Measurements from ENCODE around the gene C5AR2. TPM values are rescaled to one million over a fixed set of nuclear protein-coding genes. Genes with fewer than 3 reads are reported as not detected.

The C5AR2 gene
- polyA plus RNA-seq, 1 donor (not counting 4 experiments of a cell fraction or from before 2014, with no cell fraction given), result not detected

DNA sequence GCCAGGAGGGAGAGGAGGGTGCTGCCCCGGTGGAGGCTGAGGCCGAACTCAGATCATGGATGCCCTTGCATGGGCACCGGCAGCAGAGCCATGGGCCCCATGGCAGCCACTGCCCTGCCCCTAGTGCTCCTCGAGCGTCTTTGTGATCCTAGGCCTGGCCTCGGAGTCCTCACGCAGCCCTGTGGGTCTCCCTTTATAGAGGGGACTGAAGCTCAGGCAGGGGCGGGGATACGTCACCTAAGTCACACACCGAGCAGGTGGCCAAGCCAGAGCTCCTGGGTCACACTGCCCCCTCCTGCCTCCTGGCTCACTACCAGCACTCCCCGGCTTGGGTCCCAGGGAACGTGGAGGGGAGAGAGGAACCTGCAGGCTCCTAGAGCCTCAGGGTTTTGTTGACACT lies 45.8 kb downstream of the C5AR2 start:
- no peaks in the 10 kb centered on the region for H3K9me3 ChIP-seq (ENCODE audit: control insufficient read depth, low read depth, low read length)
- no peak for FAIRE-seq
- H3K9me1 ChIP-seq (ENCODE audit: control insufficient read depth, extremely low read depth, insufficient read depth, low read length), result no peaks in the 10 kb centered on the region
- H3K36me3 ChIP-seq (ENCODE audit: control insufficient read depth in 2 of 2, extremely low read depth in 1 of 2, insufficient read depth in 2 of 2, low read length in 2 of 2), result peaks cover 33 to 53% of the 10 kb centered on the region in 2 experiments
- H4K20me1 ChIP-seq (ENCODE audit: control insufficient read depth, extremely low read depth, insufficient read depth, low read length), result no peaks in the 10 kb centered on the region
- no peak for DNase-seq (ENCODE audit: low read depth, low spot score)
- no peak overlapping the region for H3K27ac ChIP-seq (ENCODE audit: control insufficient read depth, insufficient read depth, low read length)
- dilution Hi-C loops (cut with MboI; ENCODE audit: extremely low pct_ligation_motif_present, low sequenced_read_pairs), result no loop called here
- no peak overlapping the region for H3K4me3 ChIP-seq (ENCODE audit: control insufficient read depth in 2 of 3, extremely low read depth in 1 of 3, insufficient read depth in 2 of 3, low read depth in 1 of 3, low read length in 3 of 3)
- no peaks in the 10 kb centered on the region for H3K79me2 ChIP-seq (ENCODE audit: control insufficient read depth, insufficient read depth, low read length)
- H2AFZ ChIP-seq (ENCODE audit: control insufficient read depth, low read length), result no peak overlapping the region
- no peak overlapping the region for H3K9ac ChIP-seq (ENCODE audit: control insufficient read depth, extremely low read depth, insufficient read depth, low read length)
- no peak overlapping the region for H3K4me2 ChIP-seq (ENCODE audit: control insufficient read depth, extremely low read depth, insufficient read depth, low read depth, low read length)
- H3K4me1 ChIP-seq (ENCODE audit: control insufficient read depth, extremely low read depth, insufficient read depth, low read length), result no peaks in the 10 kb centered on the region
- TF ChIP-seq EZH2 (IDR thresholded peaks at IDR 0.05; ENCODE audit: low read length), result no peak
- TF ChIP-seq, protein P1, sequence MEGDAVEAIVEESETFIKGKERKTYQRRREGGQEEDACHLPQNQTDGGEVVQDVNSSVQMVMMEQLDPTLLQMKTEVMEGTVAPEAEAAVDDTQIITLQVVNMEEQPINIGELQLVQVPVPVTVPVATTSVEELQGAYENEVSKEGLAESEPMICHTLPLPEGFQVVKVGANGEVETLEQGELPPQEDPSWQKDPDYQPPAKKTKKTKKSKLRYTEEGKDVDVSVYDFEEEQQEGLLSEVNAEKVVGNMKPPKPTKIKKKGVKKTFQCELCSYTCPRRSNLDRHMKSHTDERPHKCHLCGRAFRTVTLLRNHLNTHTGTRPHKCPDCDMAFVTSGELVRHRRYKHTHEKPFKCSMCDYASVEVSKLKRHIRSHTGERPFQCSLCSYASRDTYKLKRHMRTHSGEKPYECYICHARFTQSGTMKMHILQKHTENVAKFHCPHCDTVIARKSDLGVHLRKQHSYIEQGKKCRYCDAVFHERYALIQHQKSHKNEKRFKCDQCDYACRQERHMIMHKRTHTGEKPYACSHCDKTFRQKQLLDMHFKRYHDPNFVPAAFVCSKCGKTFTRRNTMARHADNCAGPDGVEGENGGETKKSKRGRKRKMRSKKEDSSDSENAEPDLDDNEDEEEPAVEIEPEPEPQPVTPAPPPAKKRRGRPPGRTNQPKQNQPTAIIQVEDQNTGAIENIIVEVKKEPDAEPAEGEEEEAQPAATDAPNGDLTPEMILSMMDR (optimal IDR thresholded peaks at IDR 0.05 in 1 of 3, IDR thresholded peaks at IDR 0.05 in 1 of 3, conservative IDR thresholded peaks at IDR 0.05 in 1 of 3; ENCODE audit: extremely low read depth in 1 of 3, insufficient read depth in 2 of 3, low read length in 3 of 3), result no peak
- H3K27me3 ChIP-seq (ENCODE audit: control insufficient read depth, extremely low read depth, insufficient read depth, low read length), result no peaks in the 10 kb centered on the region

DNA sequence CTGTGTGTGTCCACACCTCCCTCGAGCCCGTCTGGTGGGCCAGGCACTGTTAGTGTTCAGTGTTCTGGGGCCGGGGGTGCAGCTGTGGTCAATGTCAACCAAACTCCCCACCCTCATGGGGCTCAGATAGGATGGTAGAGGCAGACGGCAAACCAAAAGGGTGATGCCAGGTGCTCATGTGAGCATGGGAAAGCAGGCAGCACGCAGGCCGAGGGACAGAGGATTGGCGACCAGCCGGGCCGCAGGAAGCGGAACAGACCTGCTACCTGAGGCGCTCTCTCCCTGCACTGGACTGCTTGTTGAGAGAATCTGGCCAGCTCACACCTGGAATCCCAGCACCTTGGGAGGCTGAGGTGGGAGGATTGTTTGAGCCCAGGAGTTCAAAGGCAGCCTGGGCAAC lies 46.3 kb downstream of the C5AR2 start:
- FAIRE-seq (no peak), DNase-seq (ENCODE audit: low read depth, low spot score) (no peak)
- no peak overlapping the region for H3K4me2 ChIP-seq (ENCODE audit: control insufficient read depth, extremely low read depth, insufficient read depth, low read depth, low read length)
- no peaks in the 10 kb centered on the region for H3K4me1 ChIP-seq (ENCODE audit: control insufficient read depth, extremely low read depth, insufficient read depth, low read length)
- dilution Hi-C loops (cut with MboI; ENCODE audit: extremely low pct_ligation_motif_present, low sequenced_read_pairs), result no loop called here
- H3K36me3 ChIP-seq (ENCODE audit: control insufficient read depth in 2 of 2, extremely low read depth in 1 of 2, insufficient read depth in 2 of 2, low read length in 2 of 2), result peaks cover 30 to 49% of the 10 kb centered on the region in 2 experiments
- H3K27me3 ChIP-seq (ENCODE audit: control insufficient read depth, extremely low read depth, insufficient read depth, low read length), result no peaks in the 10 kb centered on the region
- H3K9me1 ChIP-seq (ENCODE audit: control insufficient read depth, extremely low read depth, insufficient read depth, low read length), result no peaks in the 10 kb centered on the region
- H3K9ac ChIP-seq (ENCODE audit: control insufficient read depth, extremely low read depth, insufficient read depth, low read length), result no peak overlapping the region
- TF ChIP-seq EZH2 (IDR thresholded peaks at IDR 0.05; ENCODE audit: low read length), result no peak
- TF ChIP-seq, protein P1 (optimal IDR thresholded peaks at IDR 0.05 in 1 of 3, IDR thresholded peaks at IDR 0.05 in 1 of 3, conservative IDR thresholded peaks at IDR 0.05 in 1 of 3; ENCODE audit: extremely low read depth in 1 of 3, insufficient read depth in 2 of 3, low read length in 3 of 3), result no peak
- no peaks in the 10 kb centered on the region for H3K9me3 ChIP-seq (ENCODE audit: control insufficient read depth, low read depth, low read length)
- H2AFZ ChIP-seq (ENCODE audit: control insufficient read depth, low read length), result no peak overlapping the region
- H3K27ac ChIP-seq (ENCODE audit: control insufficient read depth, insufficient read depth, low read length), result no peak overlapping the region
- no peaks in the 10 kb centered on the region for H4K20me1 ChIP-seq (ENCODE audit: control insufficient read depth, extremely low read depth, insufficient read depth, low read length)
- H3K4me3 ChIP-seq (ENCODE audit: control insufficient read depth in 2 of 3, extremely low read depth in 1 of 3, insufficient read depth in 2 of 3, low read depth in 1 of 3, low read length in 3 of 3), result no peak overlapping the region
- H3K79me2 ChIP-seq (ENCODE audit: control insufficient read depth, insufficient read depth, low read length), result no peaks in the 10 kb centered on the region

Data from keratinocyte (primary cell).